ENCODE data around the gene L3MBTL2. TPM values are rescaled to one million over a fixed set of nuclear protein-coding genes. Genes with fewer than 3 reads are reported as not detected.

Gene L3MBTL2
- total and polyA plus RNA-seq, 2 donors from 2014 or later = 16.4 to 25.1 TPM

DNA sequence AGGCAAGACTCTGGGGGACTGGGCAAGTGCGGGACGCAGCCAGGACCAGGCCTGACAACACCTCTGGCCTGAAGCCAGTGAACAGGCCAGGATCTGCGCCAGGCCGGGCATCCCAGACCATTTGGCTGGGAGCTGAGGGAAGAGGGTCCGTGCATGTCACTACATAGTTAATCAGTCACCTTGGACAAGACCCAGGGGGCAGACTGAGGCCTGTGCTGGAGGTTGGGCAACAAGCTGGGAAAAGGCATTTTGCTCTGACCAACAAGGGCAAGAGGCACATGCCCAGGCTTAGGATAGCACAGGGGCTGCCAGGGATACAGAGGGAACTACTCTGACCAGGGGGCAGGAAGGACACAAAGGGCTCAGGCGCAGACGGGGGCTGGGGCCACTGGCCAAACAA is 42.6 kb downstream of the L3MBTL2 start:
- intact Hi-C loops (cut with DNase I) = no loop called here
- TF ChIP-seq, protein P1, sequence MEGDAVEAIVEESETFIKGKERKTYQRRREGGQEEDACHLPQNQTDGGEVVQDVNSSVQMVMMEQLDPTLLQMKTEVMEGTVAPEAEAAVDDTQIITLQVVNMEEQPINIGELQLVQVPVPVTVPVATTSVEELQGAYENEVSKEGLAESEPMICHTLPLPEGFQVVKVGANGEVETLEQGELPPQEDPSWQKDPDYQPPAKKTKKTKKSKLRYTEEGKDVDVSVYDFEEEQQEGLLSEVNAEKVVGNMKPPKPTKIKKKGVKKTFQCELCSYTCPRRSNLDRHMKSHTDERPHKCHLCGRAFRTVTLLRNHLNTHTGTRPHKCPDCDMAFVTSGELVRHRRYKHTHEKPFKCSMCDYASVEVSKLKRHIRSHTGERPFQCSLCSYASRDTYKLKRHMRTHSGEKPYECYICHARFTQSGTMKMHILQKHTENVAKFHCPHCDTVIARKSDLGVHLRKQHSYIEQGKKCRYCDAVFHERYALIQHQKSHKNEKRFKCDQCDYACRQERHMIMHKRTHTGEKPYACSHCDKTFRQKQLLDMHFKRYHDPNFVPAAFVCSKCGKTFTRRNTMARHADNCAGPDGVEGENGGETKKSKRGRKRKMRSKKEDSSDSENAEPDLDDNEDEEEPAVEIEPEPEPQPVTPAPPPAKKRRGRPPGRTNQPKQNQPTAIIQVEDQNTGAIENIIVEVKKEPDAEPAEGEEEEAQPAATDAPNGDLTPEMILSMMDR (IDR thresholded peaks at IDR 0.05; ENCODE audit: borderline replicate concordance, extremely low read depth, insufficient read depth) = no peak
- DNase-seq (no peak), FAIRE-seq (no peak)
- H3K27me3 ChIP-seq (ENCODE audit: control insufficient read depth, insufficient read depth, low read length) = no peaks in the 10 kb centered on the region
- H3K27ac ChIP-seq (ENCODE audit: low read depth in 2 of 2, low read length in 2 of 2) = peak overlapping the region in 1 of 2 donors; percentile 32
- H3K9me3 ChIP-seq (ENCODE audit: control insufficient read depth in 2 of 3, insufficient read depth in 1 of 3, low read length in 3 of 3) = no peaks in the 10 kb centered on the region
- no peak overlapping the region for H3K4me3 ChIP-seq (ENCODE audit: low read length in 3 of 3)
- no peaks in the 10 kb centered on the region for H3K4me1 ChIP-seq (ENCODE audit: control insufficient read depth in 2 of 3, insufficient read depth in 2 of 3, low read depth in 1 of 3, low read length in 3 of 3)
- peaks cover 0 to 14% (median 11%) of the 10 kb centered on the region in 3 donors for H3K36me3 ChIP-seq (ENCODE audit: control insufficient read depth in 2 of 3, insufficient read depth in 3 of 3, low read length in 3 of 3)
- H3K9ac ChIP-seq (ENCODE audit: low read length in 3 of 3) = no peak overlapping the region

- Histone ChIP-seq H3K27me3 (ENCODE audit: control insufficient read depth, insufficient read depth, low read length) (no peaks in the 10 kb centered on the region), H3K36me3 (ENCODE audit: control insufficient read depth in 2 of 3, insufficient read depth in 3 of 3, low read length in 3 of 3) (peaks cover 0 to 16% (median 14%) of the 10 kb centered on the region in 3 donors), H3K9ac (ENCODE audit: low read length in 3 of 3) (no peak overlapping the region), H3K4me1 (ENCODE audit: control insufficient read depth in 2 of 3, insufficient read depth in 2 of 3, low read depth in 1 of 3, low read length in 3 of 3) (no peaks in the 10 kb centered on the region), H3K9me3 (ENCODE audit: control insufficient read depth in 2 of 3, insufficient read depth in 1 of 3, low read length in 3 of 3) (no peaks in the 10 kb centered on the region), H3K27ac (ENCODE audit: low read depth in 2 of 2, low read length in 2 of 2) (peak overlapping the region in 1 of 2 donors; percentile 22), H3K4me3 (ENCODE audit: low read length in 3 of 3) (no peak overlapping the region)
- DNase-seq (no peak), FAIRE-seq (no peak)
- intact Hi-C loops (cut with DNase I) = no loop called here
- TF ChIP-seq, protein P1 (IDR thresholded peaks at IDR 0.05; ENCODE audit: borderline replicate concordance, extremely low read depth, insufficient read depth) = no peak
These were observed 43.2 kb downstream of the L3MBTL2 start for GRCh38 chr22:41248314-41248713.

- H3K9me3 ChIP-seq (ENCODE audit: control insufficient read depth in 2 of 3, insufficient read depth in 1 of 3, low read length in 3 of 3) = no peaks in the 10 kb centered on the region
- no peaks in the 10 kb centered on the region for H3K4me1 ChIP-seq (ENCODE audit: control insufficient read depth in 2 of 3, insufficient read depth in 2 of 3, low read depth in 1 of 3, low read length in 3 of 3)
- no peak overlapping the region for H3K4me3 ChIP-seq (ENCODE audit: low read length in 3 of 3)
- H3K36me3 ChIP-seq (ENCODE audit: control insufficient read depth in 2 of 3, insufficient read depth in 3 of 3, low read length in 3 of 3) = peaks cover 0 to 16% (median 14%) of the 10 kb centered on the region in 3 donors
- DNase-seq (no peak), FAIRE-seq (no peak)
- no peak overlapping the region for H3K27ac ChIP-seq (ENCODE audit: low read depth in 2 of 2, low read length in 2 of 2)
- intact Hi-C loops (cut with DNase I) = no loop called here
- TF ChIP-seq, protein P1 (IDR thresholded peaks at IDR 0.05; ENCODE audit: borderline replicate concordance, extremely low read depth, insufficient read depth) = no peak
- H3K27me3 ChIP-seq (ENCODE audit: control insufficient read depth, insufficient read depth, low read length) = no peaks in the 10 kb centered on the region
- no peak overlapping the region for H3K9ac ChIP-seq (ENCODE audit: low read length in 3 of 3)
These were observed 43.6 kb downstream of the L3MBTL2 start for GRCh38 chr22:41248758-41249157.

DNA sequence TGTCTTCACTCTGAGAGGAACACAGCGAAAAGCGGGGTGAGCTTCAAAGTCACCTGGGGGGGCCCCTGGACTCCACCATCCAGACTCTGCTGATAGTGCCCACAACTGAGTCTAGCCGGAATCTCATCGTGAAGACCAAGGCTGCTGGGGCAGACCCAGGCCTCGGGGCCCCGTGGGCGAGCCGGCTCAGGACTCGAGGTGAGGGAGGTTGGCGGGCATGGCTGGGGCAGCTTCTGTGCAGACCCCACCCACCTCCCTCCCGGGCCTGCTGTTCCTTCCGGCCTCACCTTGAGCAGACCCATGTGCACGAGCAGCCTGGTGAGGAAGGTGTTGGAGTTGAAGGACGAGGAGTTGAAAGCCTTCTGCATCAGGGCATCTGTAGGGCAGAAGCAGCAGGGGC is 44.3 kb downstream of the L3MBTL2 start:
- TF ChIP-seq, protein P1 (IDR thresholded peaks at IDR 0.05; ENCODE audit: borderline replicate concordance, extremely low read depth, insufficient read depth) = no peak
- Histone ChIP-seq H3K27ac (ENCODE audit: low read depth in 2 of 2, low read length in 2 of 2) (no peak overlapping the region), H3K27me3 (ENCODE audit: control insufficient read depth, insufficient read depth, low read length) (no peaks in the 10 kb centered on the region), H3K36me3 (ENCODE audit: control insufficient read depth in 2 of 3, insufficient read depth in 3 of 3, low read length in 3 of 3) (peaks cover 0 to 21% (median 19%) of the 10 kb centered on the region in 3 donors), H3K9me3 (ENCODE audit: control insufficient read depth in 2 of 3, insufficient read depth in 1 of 3, low read length in 3 of 3) (no peaks in the 10 kb centered on the region), H3K9ac (ENCODE audit: low read length in 3 of 3) (no peak overlapping the region), H3K4me1 (ENCODE audit: control insufficient read depth in 2 of 3, insufficient read depth in 2 of 3, low read depth in 1 of 3, low read length in 3 of 3) (no peaks in the 10 kb centered on the region), H3K4me3 (ENCODE audit: low read length in 3 of 3) (no peak overlapping the region)
- intact Hi-C loops (cut with DNase I) = no loop called here
- FAIRE-seq (no peak), DNase-seq (no peak)

Data from kidney (tissue), 14 donors.